ENCODE data around the gene FLRT3. TPM values are rescaled to one million over a fixed set of nuclear protein-coding genes. Genes with fewer than 3 reads are reported as not detected.

FLRT3 gene
- 0.05 TPM for total RNA-seq
- long read RNA-seq: 0 reads

GRCh38 chr20:14337400-14338171 is at the start of gene FLRT3:
Gene FLRT3, minus strand, starts transcription at chr20:14337612. Its CDS starts 10,106 bp downstream, at chr20:14327506.
- DNase-seq (peak; percentile 55), ATAC-seq (ENCODE audit: poor library complexity) (peak; percentile 96)
- intact Hi-C loops (cut with DNase I): no loop called here

- intact Hi-C loops (cut with DNase I): no loop called here
- ATAC-seq (ENCODE audit: poor library complexity) (no peak), DNase-seq (no peak)
Observed at GRCh38 chr20:14386726-14387125, 49.3 kb upstream of the FLRT3 start.

- DNase-seq (no peak), ATAC-seq (ENCODE audit: poor library complexity) (no peak)
- intact Hi-C loops (cut with DNase I): no loop called here
Observed at GRCh38 chr20:14385176-14385740, 47.8 kb upstream of the FLRT3 start.

GRCh38 chr20:14384416-14385175 is 47.2 kb upstream of the FLRT3 start:
- intact Hi-C loops (cut with DNase I): no loop called here
- DNase-seq (no peak), ATAC-seq (ENCODE audit: poor library complexity) (no peak)

GRCh38 chr20:14383335-14383734 is 45.9 kb upstream of the FLRT3 start:
- no peak for ATAC-seq (ENCODE audit: poor library complexity)
- no peak for DNase-seq
- intact Hi-C loops (cut with DNase I): no loop called here

- DNase-seq: no peak
- ATAC-seq (ENCODE audit: poor library complexity): no peak
- intact Hi-C loops (cut with DNase I): no loop called here
Observed at GRCh38 chr20:14378326-14378725, 40.9 kb upstream of the FLRT3 start.

GRCh38 chr20:14375416-14375985 is 38.1 kb upstream of the FLRT3 start:
- no peak for DNase-seq
- intact Hi-C loops (cut with DNase I): no loop called here
- ATAC-seq (ENCODE audit: poor library complexity): no peak

GRCh38 chr20:14374196-14374595 is 36.8 kb upstream of the FLRT3 start:
- ATAC-seq (ENCODE audit: poor library complexity): no peak

GRCh38 chr20:14361509-14362345 is 24.3 kb upstream of the FLRT3 start:
- ATAC-seq (ENCODE audit: poor library complexity) (no peak), DNase-seq (no peak)

More at GRCh38 chr20:14374196-14374595, 36.8 kb upstream of the FLRT3 start:
- intact Hi-C loops (cut with DNase I): no loop called here
- no peak for DNase-seq

GRCh38 chr20:14360416-14360815 is 23.0 kb upstream of the FLRT3 start:
- intact Hi-C loops (cut with DNase I): no loop called here
- no peak for DNase-seq
- ATAC-seq (ENCODE audit: poor library complexity): no peak

More at GRCh38 chr20:14361509-14362345, 24.3 kb upstream of the FLRT3 start:
- intact Hi-C loops (cut with DNase I): no loop called here

GRCh38 chr20:14355791-14356190 is 18.4 kb upstream of the FLRT3 start:
- intact Hi-C loops (cut with DNase I): no loop called here
- DNase-seq: no peak
- ATAC-seq (ENCODE audit: poor library complexity): no peak

GRCh38 chr20:14344746-14345145 is 7.3 kb upstream of the FLRT3 start:
- DNase-seq (no peak), ATAC-seq (ENCODE audit: poor library complexity) (no peak)
- intact Hi-C loops (cut with DNase I): no loop called here

GRCh38 chr20:14343491-14344065 is 6.2 kb upstream of the FLRT3 start:
- no peak for ATAC-seq (ENCODE audit: poor library complexity)
- intact Hi-C loops (cut with DNase I): no loop called here
- DNase-seq: no peak

GRCh38 chr20:14342918-14343317 is 5.5 kb upstream of the FLRT3 start:
- no peak for ATAC-seq (ENCODE audit: poor library complexity)
- intact Hi-C loops (cut with DNase I): no loop called here

GRCh38 chr20:14341801-14342200 is 4.4 kb upstream of the FLRT3 start:
- intact Hi-C loops (cut with DNase I): no loop called here
- DNase-seq (no peak), ATAC-seq (ENCODE audit: poor library complexity) (no peak)

More at GRCh38 chr20:14342918-14343317, 5.5 kb upstream of the FLRT3 start:
- no peak for DNase-seq

- intact Hi-C loops (cut with DNase I): no loop called here
- ATAC-seq (ENCODE audit: poor library complexity): no peak
- DNase-seq: no peak
Observed at GRCh38 chr20:14336686-14337085, 726 bp downstream of the FLRT3 start.

- ATAC-seq (ENCODE audit: poor library complexity): no peak
- no peak for DNase-seq
- intact Hi-C loops (cut with DNase I): no loop called here
Observed at GRCh38 chr20:14335052-14335451, 2.4 kb downstream of the FLRT3 start.

GRCh38 chr20:14334306-14334930 is 3.0 kb downstream of the FLRT3 start:
- no peak for DNase-seq
- no peak for ATAC-seq (ENCODE audit: poor library complexity)
- intact Hi-C loops (cut with DNase I): no loop called here
